ENCODE data around the gene TMBIM4. TPM values are rescaled to one million over a fixed set of nuclear protein-coding genes. Genes with fewer than 3 reads are reported as not detected.

Gene TMBIM4
- total RNA-seq, 2 experiments from 2014 or later: 24.1 to 24.2 TPM

- Mint-ChIP-seq H3K4me3 (no peak overlapping the region), H3K27ac (no peak overlapping the region), H3K27me3 (peaks cover 19% of the 10 kb centered on the region), H3K4me1 (ENCODE audit: low read depth) (no peaks in the 10 kb centered on the region), H3K9me3 (peaks cover 2% of the 10 kb centered on the region), H3K36me3 (ENCODE audit: low read depth) (no peaks in the 10 kb centered on the region)
- no peak for TF ChIP-seq CTCF (IDR thresholded peaks at IDR 0.05)
- Histone ChIP-seq H3K36me3 (ENCODE audit: insufficient read depth, low read length) (no peaks in the 10 kb centered on the region), H3K27ac (ENCODE audit: low read depth in 1 of 2, low read length in 2 of 2) (no peak overlapping the region), H3K4me1 (ENCODE audit: insufficient read depth, low read length) (no peaks in the 10 kb centered on the region), H3K9me3 (ENCODE audit: control insufficient read depth in 1 of 2, insufficient read depth in 1 of 2, low read length in 2 of 2) (no peaks in the 10 kb centered on the region), H3K4me3 (ENCODE audit: low read length) (no peak overlapping the region), H3K27me3 (ENCODE audit: control insufficient read depth in 1 of 2, insufficient read depth in 2 of 2, low read length in 2 of 2) (peaks cover 0 to 9% of the 10 kb centered on the region in 2 experiments)
- DNase-seq (peak in 2 of 14 experiments; percentile 42 to 56), ATAC-seq (ENCODE audit: poor library complexity) (no peak)
- CTCF ChIA-PET: no interaction called here
- intact Hi-C loops (cut with DNase I, micrococcal nuclease): no loop called here
- POLR2A ChIA-PET: no interaction called here
Measured at GRCh38 chr12:66092559-66093269, 77.1 kb downstream of the TMBIM4 start.

- H3K27me3 Mint-ChIP-seq: peaks cover 43% of the 10 kb centered on the region
- Histone ChIP-seq H3K36me3 (ENCODE audit: insufficient read depth, low read length) (no peaks in the 10 kb centered on the region), H3K27me3 (ENCODE audit: control insufficient read depth in 1 of 2, insufficient read depth in 2 of 2, low read length in 2 of 2) (peaks cover 0 to 9% of the 10 kb centered on the region in 2 experiments), H3K9me3 (ENCODE audit: control insufficient read depth in 1 of 2, insufficient read depth in 1 of 2, low read length in 2 of 2) (no peaks in the 10 kb centered on the region), H3K4me1 (ENCODE audit: insufficient read depth, low read length) (no peaks in the 10 kb centered on the region), H3K27ac (ENCODE audit: low read depth in 1 of 2, low read length in 2 of 2) (no peak overlapping the region), H3K4me3 (ENCODE audit: low read length) (no peak overlapping the region)
- DNase-seq (no peak), ATAC-seq (ENCODE audit: poor library complexity) (no peak)
- H3K27ac Mint-ChIP-seq: no peak overlapping the region
- intact Hi-C loops (cut with DNase I, micrococcal nuclease): no loop called here
- no peak overlapping the region for H3K4me3 Mint-ChIP-seq
- H3K4me1 Mint-ChIP-seq (ENCODE audit: low read depth): no peaks in the 10 kb centered on the region
- H3K9me3 Mint-ChIP-seq: peaks cover 2% of the 10 kb centered on the region
- no peaks in the 10 kb centered on the region for H3K36me3 Mint-ChIP-seq (ENCODE audit: low read depth)
- ChIA-PET POLR2A (no interaction called here), CTCF (no interaction called here)
- no peak for TF ChIP-seq CTCF (IDR thresholded peaks at IDR 0.05)
Measured at GRCh38 chr12:66090157-66090556, 79.6 kb downstream of the TMBIM4 start.

DNA sequence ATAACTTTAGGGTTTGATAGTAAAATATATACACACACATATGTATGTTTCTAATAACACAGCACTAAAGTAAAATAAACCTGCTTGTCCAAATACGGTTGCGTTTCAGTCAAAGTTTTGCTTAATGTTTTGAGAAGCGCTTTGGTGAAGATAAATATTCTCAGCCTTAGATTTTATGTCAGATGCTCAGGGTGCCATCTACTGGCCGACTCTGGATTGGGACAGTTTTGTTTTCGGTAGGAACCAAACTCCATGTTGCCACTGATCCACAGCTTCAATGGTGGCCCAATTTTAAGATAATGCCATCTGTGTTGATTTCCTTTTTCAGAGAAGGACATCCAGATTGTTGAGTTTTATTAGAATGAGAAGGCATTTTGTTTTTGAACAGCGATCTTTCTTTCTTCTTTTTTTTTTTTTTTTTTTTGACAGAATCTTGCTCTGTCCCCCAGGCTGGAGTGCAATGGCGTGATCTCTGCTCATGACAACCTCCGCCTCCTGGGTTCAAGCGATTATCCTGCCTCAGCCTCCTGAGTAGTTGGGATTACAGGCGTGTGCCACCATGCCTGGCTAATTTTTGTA lies 82.3 kb downstream of the TMBIM4 start:
- Histone ChIP-seq H3K27ac (ENCODE audit: low read depth in 1 of 2, low read length in 2 of 2) (no peak overlapping the region), H3K4me3 (ENCODE audit: low read length) (no peak overlapping the region), H3K9me3 (ENCODE audit: control insufficient read depth in 1 of 2, insufficient read depth in 1 of 2, low read length in 2 of 2) (peaks cover 0 to 10% of the 10 kb centered on the region in 2 experiments), H3K4me1 (ENCODE audit: insufficient read depth, low read length) (no peaks in the 10 kb centered on the region), H3K36me3 (ENCODE audit: insufficient read depth, low read length) (no peaks in the 10 kb centered on the region), H3K27me3 (ENCODE audit: control insufficient read depth in 1 of 2, insufficient read depth in 2 of 2, low read length in 2 of 2) (peaks cover 2 to 9% of the 10 kb centered on the region in 2 experiments)
- no peaks in the 10 kb centered on the region for H3K36me3 Mint-ChIP-seq (ENCODE audit: low read depth)
- ChIA-PET CTCF (interaction anchor here (0.6 to 0.7 kb wide), 2 partner anchors 52 to 634 kb away, joined by 3 to 5 read pairs; no protein-coding TSS in a partner anchor), POLR2A (no interaction called here)
- DNase-seq: peak in 13 of 14 experiments; percentile 12 to 65 (median 34)
- ATAC-seq (ENCODE audit: poor library complexity): peak; percentile 61
- no peaks in the 10 kb centered on the region for H3K9me3 Mint-ChIP-seq
- no peak overlapping the region for H3K27ac Mint-ChIP-seq
- peaks cover 36% of the 10 kb centered on the region for H3K27me3 Mint-ChIP-seq
- H3K4me3 Mint-ChIP-seq: no peak overlapping the region
- TF ChIP-seq CTCF (IDR thresholded peaks at IDR 0.05): peak; percentile 71
- intact Hi-C loops (cut with DNase I, micrococcal nuclease): loop anchor here (1.0 to 2.0 kb wide), 2 partner anchors 1196 to 1199 kb away; no protein-coding TSS in a partner anchor
- H3K4me1 Mint-ChIP-seq (ENCODE audit: low read depth): no peaks in the 10 kb centered on the region
